Kidney (tissue), 14 donors: ENCODE measurements around the gene DOCK10. TPM values are rescaled to one million over a fixed set of nuclear protein-coding genes. Genes with fewer than 3 reads are reported as not detected.

Experiments
- DNase-seq, 5 donors: peaks; one replicate each; pipeline ENCODE4 v3.0.0-alpha.2; 2013 to 2020
- FAIRE-seq: peaks from 2 replicates; lab custom pipeline; 2012; peaks lifted over from hg19 to GRCh38; lab: Jason Lieb, UNC
- H3K27ac ChIP-seq, 2 donors: one replicate each; pipeline ENCODE4 v1.7.0; 2013; ENCODE audit warnings: low read depth in 2 of 2, low read length in 2 of 2, inconsistent platforms in 1 of 2
- H3K27me3 ChIP-seq: one replicate; pipeline ENCODE4 v1.7.1; 2013; ENCODE audit warnings: low read length, inconsistent platforms; ENCODE audit not compliant: control insufficient read depth, insufficient read depth
- H3K36me3 ChIP-seq, 3 donors: one replicate each; pipeline versions ENCODE4 v1.7.0 to v1.7.1; 2013; ENCODE audit warnings: low read length in 3 of 3, control low read depth in 1 of 3, inconsistent platforms in 1 of 3; ENCODE audit not compliant: insufficient read depth in 3 of 3, control insufficient read depth in 2 of 3
- H3K4me1 ChIP-seq, 3 donors: one replicate each; pipeline versions ENCODE4 v1.7.0 to v1.7.1; 2013; ENCODE audit warnings: low read length in 3 of 3, inconsistent platforms in 1 of 3, low read depth in 1 of 3; ENCODE audit not compliant: control insufficient read depth in 2 of 3, insufficient read depth in 2 of 3
- H3K4me3 ChIP-seq, 3 donors: one replicate each; pipeline versions ENCODE4 v1.7.0 to v1.8.1; 2013; ENCODE audit warnings: low read length in 3 of 3, control low read depth in 1 of 3, inconsistent platforms in 1 of 3
- H3K9ac ChIP-seq, 3 donors: one replicate each; pipeline versions ENCODE4 v1.7.0 to v1.7.1; 2013; ENCODE audit warnings: low read length in 3 of 3, control low read depth in 1 of 3, inconsistent platforms in 1 of 3
- H3K9me3 ChIP-seq, 3 donors: one replicate each; pipeline versions ENCODE4 v1.7.0 to v1.7.1; 2013; ENCODE audit warnings: low read length in 3 of 3, control low read depth in 1 of 3, inconsistent platforms in 1 of 3; ENCODE audit not compliant: control insufficient read depth in 2 of 3, insufficient read depth in 1 of 3
- CTCF ChIP-seq: IDR thresholded peaks from 3 replicates; pipeline ENCODE4 v1.5.1; 2012; ENCODE audit warnings: mild to moderate bottlenecking, moderate library complexity, borderline replicate concordance; ENCODE audit not compliant: insufficient read depth; ENCODE audit errors: extremely low read depth
- intact Hi-C: fragments of 100-400 bp; cut with DNase I; formaldehyde crosslinking; loops from one replicate; pipeline ENCODE4 v1.11.1; 2022
- polyA plus RNA-seq: library from polyadenylated mRNA; stranded (reverse); fragments of 350-450 nt; fragmentation: Illumina TruSeq; extraction: RNeasy Lipid Tissue Mini Kit (QIAGEN cat#74804); gene quantifications from one replicate; pipeline ENCODE4 v1.2.3, GENCODE V29; 2014; ENCODE audit warnings: low read depth, low replicate concordance; ENCODE audit not compliant: insufficient read depth
- total RNA-seq: library from RNA; stranded (reverse); fragmentation: NEBNext Ultra II Directional; extraction: Animal tissue kit (Norgen Biotek cat#: 25700); gene quantifications from one replicate; pipeline ENCODE4 v1.2.1, GENCODE V29; 2021
- donor health status: control.
- donor health status: control.
- donor health status: control.
- donor health status: control.
- donor health status: control.
- donor health status: DM: yes; HTN: yes; CAD: no.
- donor health status: Normal renal cell carcinoma (clear cell type).

DOCK10 gene
- total and polyA plus RNA-seq, 2 donors from 2014 or later: 2.1 to 33.8 TPM

DNA sequence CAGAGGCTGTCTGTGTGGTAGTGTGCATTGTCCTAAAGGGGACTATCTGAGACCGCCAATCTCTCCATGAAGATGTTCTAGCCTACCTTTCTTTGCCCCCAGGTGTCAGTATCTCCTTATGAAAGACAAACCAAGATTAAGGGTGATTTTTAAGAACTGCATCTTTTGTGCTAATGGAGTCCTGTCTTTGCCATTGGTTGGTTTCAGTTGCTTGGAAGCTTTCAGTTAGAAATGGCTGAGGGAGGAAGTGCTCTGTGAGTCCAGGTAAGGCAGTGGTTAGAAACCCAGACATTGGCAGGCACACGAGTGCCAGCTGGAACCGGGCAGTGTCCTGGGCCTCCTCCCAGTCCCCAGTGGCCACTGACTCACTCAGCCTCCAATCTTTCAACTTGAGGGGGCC lies 111.3 kb downstream of the DOCK10 start:
- no peak overlapping the region for H3K9ac ChIP-seq
- no peaks in the 10 kb centered on the region for H3K36me3 ChIP-seq
- intact Hi-C loops: no loop called here
- H3K27me3 ChIP-seq: no peaks in the 10 kb centered on the region
- DNase-seq (no peak), FAIRE-seq (no peak)
- no peaks in the 10 kb centered on the region for H3K9me3 ChIP-seq
- no peak overlapping the region for H3K27ac ChIP-seq
- no peak for TF ChIP-seq CTCF
- H3K4me3 ChIP-seq: no peak overlapping the region
- peaks cover 0 to 3% (median 0%) of the 10 kb centered on the region in 3 donors for H3K4me1 ChIP-seq

- Histone ChIP-seq H3K4me1 (peaks cover 0 to 3% (median 0%) of the 10 kb centered on the region in 3 donors), H3K36me3 (no peaks in the 10 kb centered on the region), H3K9ac (no peak overlapping the region), H3K4me3 (no peak overlapping the region), H3K27me3 (no peaks in the 10 kb centered on the region), H3K27ac (no peak overlapping the region), H3K9me3 (no peaks in the 10 kb centered on the region)
- no peak for DNase-seq
- FAIRE-seq: no peak
- no peak for TF ChIP-seq CTCF
- intact Hi-C loops: no loop called here
Measured at GRCh38 chr2:224930124-224930523, 112.1 kb downstream of the DOCK10 start.

GRCh38 chr2:224929512-224929911 lies 112.8 kb downstream of the DOCK10 start:
- H3K27ac ChIP-seq: no peak overlapping the region
- intact Hi-C loops: no loop called here
- H3K4me1 ChIP-seq: no peaks in the 10 kb centered on the region
- H3K36me3 ChIP-seq: no peaks in the 10 kb centered on the region
- TF ChIP-seq CTCF: no peak
- H3K4me3 ChIP-seq: no peak overlapping the region
- H3K27me3 ChIP-seq: no peaks in the 10 kb centered on the region
- DNase-seq (no peak), FAIRE-seq (no peak)
- no peaks in the 10 kb centered on the region for H3K9me3 ChIP-seq
- no peak overlapping the region for H3K9ac ChIP-seq

- DNase-seq (no peak), FAIRE-seq (no peak)
- no peaks in the 10 kb centered on the region for H3K4me1 ChIP-seq
- no peak overlapping the region for H3K27ac ChIP-seq
- TF ChIP-seq CTCF: no peak
- H3K27me3 ChIP-seq: no peaks in the 10 kb centered on the region
- no peaks in the 10 kb centered on the region for H3K36me3 ChIP-seq
- intact Hi-C loops: no loop called here
- no peaks in the 10 kb centered on the region for H3K9me3 ChIP-seq
- no peak overlapping the region for H3K9ac ChIP-seq
- no peak overlapping the region for H3K4me3 ChIP-seq
Measured at GRCh38 chr2:224927646-224928173, 114.6 kb downstream of the DOCK10 start.
